ENCODE data around the gene NR2C2. TPM values are rescaled to one million over a fixed set of nuclear protein-coding genes. Genes with fewer than 3 reads are reported as not detected.
A peak's percentile ranks its signal among the peaks of the same experiment; 100 is the strongest.

Gene NR2C2
- total RNA-seq, 6 experiments from 2014 or later = 23.7 to 35.2 (median 28.6) TPM

DNA sequence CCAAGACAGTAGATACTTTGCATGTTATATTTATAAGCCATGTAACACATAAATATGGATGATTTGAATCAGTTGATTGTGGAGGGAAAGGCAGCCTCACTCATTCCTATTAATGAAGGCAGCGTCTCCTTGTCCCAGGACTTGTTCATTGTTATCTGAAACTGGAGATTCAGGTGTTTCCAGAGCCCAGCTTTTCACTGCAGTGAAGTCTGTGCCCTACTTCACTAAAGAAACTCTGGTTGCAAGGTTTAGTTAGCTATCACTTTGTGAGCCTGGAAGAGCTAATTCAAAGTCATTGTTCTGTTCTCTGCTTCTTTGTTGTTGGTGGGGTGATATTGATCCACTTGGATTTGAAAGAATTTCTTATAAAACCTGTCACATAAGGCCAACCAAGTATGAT lies 9.8 kb downstream of the NR2C2 start:
- H3K4me1 Mint-ChIP-seq (ENCODE audit: low read depth) = peaks cover 31% of the 10 kb centered on the region
- peaks cover 5% of the 10 kb centered on the region; the same call in 1 of the 2 replicates for H3K36me3 Mint-ChIP-seq (ENCODE audit: low read depth)
- H3K27me3 Mint-ChIP-seq (ENCODE audit: insufficient read depth) = no peaks in the 10 kb centered on the region; the same call in 1 of the 2 replicates
- TF ChIP-seq, protein P1, sequence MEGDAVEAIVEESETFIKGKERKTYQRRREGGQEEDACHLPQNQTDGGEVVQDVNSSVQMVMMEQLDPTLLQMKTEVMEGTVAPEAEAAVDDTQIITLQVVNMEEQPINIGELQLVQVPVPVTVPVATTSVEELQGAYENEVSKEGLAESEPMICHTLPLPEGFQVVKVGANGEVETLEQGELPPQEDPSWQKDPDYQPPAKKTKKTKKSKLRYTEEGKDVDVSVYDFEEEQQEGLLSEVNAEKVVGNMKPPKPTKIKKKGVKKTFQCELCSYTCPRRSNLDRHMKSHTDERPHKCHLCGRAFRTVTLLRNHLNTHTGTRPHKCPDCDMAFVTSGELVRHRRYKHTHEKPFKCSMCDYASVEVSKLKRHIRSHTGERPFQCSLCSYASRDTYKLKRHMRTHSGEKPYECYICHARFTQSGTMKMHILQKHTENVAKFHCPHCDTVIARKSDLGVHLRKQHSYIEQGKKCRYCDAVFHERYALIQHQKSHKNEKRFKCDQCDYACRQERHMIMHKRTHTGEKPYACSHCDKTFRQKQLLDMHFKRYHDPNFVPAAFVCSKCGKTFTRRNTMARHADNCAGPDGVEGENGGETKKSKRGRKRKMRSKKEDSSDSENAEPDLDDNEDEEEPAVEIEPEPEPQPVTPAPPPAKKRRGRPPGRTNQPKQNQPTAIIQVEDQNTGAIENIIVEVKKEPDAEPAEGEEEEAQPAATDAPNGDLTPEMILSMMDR (IDR thresholded peaks at IDR 0.05) = no peak
- H3K9me3 Mint-ChIP-seq = no peaks in the 10 kb centered on the region
- DNase-seq = no peak
- no peak overlapping the region for H3K27ac Mint-ChIP-seq
- no peak overlapping the region for H3K4me3 Mint-ChIP-seq

DNA sequence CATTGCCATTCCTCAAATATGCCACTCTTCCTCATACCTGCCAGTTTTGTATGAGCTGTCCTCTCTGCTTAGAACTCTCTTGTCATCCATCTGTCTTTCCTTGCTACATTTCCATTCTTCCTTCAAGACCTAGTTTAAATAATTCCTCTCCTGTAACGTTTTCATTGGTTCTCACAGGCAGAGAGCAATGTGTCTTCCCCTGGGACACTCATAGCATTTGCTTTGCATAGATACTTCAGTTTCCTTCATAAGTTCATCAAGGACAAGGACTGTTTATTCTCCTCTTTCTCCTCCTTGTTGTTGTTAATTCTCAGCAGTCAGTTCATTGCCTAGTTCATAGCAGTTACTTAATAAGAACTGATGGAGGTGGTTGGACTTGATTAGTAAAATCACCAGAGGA lies 10.5 kb downstream of the NR2C2 start:
- Mint-ChIP-seq H3K4me3 (no peak overlapping the region), H3K27me3 (ENCODE audit: insufficient read depth) (no peaks in the 10 kb centered on the region; the same call in 1 of the 2 replicates), H3K9me3 (no peaks in the 10 kb centered on the region), H3K36me3 (ENCODE audit: low read depth) (peaks cover 5% of the 10 kb centered on the region; the same call in 1 of the 2 replicates), H3K27ac (peak overlapping the region; percentile 8), H3K4me1 (ENCODE audit: low read depth) (peaks cover 39% of the 10 kb centered on the region)
- TF ChIP-seq, protein P1 (IDR thresholded peaks at IDR 0.05) = no peak
- DNase-seq = no peak

DNA sequence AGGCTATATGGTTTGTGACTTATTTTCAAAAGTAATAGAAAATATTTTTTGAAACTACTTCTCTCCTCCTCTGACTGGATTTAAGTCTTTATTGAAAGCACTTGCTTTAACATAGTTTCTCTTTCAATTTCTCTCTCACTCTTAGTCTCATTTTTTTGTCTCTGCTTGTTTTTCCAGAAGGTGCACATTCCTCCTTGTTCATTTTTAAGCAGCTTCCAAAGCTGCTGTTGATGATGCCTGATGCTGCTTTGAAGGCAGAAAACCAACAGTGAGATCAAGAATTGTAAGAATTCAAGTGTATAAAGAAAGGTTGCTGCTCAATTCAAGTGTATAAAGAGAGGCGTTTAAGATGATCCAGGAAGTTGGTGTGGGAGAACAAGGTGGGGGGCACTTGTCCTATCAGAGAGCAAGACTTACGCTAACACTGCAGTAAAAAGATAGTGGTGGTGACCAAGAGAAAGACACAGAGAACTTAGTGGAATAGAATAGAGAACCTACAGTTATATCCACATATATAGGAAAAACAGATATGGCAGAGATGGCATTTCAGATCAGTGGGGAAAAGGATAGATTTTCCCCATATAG lies 12.1 kb downstream of the NR2C2 start:
- peaks cover 5% of the 10 kb centered on the region; the same call in 1 of the 2 replicates for H3K36me3 Mint-ChIP-seq (ENCODE audit: low read depth)
- H3K4me3 Mint-ChIP-seq = no peak overlapping the region
- TF ChIP-seq, protein P1 (IDR thresholded peaks at IDR 0.05) = no peak
- DNase-seq = no peak
- no peaks in the 10 kb centered on the region for H3K9me3 Mint-ChIP-seq
- H3K27me3 Mint-ChIP-seq (ENCODE audit: insufficient read depth) = no peaks in the 10 kb centered on the region; the same call in 1 of the 2 replicates
- 0 out of 2 replicates have a peak overlapping the region, but pooled peaks have one; percentile 13 for H3K27ac Mint-ChIP-seq
- H3K4me1 Mint-ChIP-seq (ENCODE audit: low read depth) = peaks cover 46% of the 10 kb centered on the region

DNA sequence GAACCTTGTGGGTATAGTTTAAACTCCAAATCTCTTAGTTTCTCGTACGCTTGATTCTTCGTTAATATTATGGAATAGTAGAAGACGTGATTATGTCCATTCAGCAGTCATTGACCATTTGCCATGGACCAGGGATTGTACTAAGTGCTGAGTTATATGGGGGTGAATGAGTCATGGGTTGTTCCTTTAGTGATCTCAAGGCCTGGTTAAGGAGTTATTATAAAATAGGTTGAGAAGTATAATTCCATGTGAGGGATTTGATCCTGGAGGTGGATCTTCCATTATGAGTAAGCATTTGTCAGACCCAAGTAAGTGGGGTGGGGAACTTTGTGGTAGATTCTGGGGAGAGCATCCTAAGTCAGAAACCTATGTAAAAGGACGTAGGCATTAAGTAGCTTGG lies 15.4 kb downstream of the NR2C2 start:
- peaks cover 1% of the 10 kb centered on the region; the same call in 1 of the 2 replicates for H3K27me3 Mint-ChIP-seq (ENCODE audit: insufficient read depth)
- peak; percentile 72 for DNase-seq
- peaks cover 7% of the 10 kb centered on the region for H3K9me3 Mint-ChIP-seq
- peaks cover 22% of the 10 kb centered on the region for H3K36me3 Mint-ChIP-seq (ENCODE audit: low read depth)
- TF ChIP-seq, protein P1 (IDR thresholded peaks at IDR 0.05) = no peak
- H3K27ac Mint-ChIP-seq = peak overlapping the region; percentile 71
- H3K4me1 Mint-ChIP-seq (ENCODE audit: low read depth) = peaks cover 32% of the 10 kb centered on the region
- peak overlapping the region; percentile 19; the same call in 1 of the 2 replicates for H3K4me3 Mint-ChIP-seq

DNA sequence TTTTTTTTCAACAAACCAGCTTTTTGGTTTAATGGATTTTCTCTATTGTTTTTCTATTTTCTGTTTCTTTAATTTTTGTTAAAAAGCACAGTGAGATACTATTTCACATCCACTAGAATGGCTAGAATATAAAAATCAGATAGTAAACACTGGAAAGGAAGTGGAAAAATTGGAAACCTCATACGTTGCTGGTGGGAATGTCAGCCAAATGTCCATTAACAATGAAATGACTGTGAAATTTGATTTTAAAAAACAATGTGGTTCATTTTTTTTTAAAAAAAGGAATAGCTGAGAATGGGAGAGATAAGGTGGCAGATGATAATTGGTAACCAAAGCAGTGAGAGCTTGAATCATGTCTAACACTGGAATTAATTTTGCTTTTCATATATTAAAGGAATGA lies 19.9 kb downstream of the NR2C2 start:
- no peak for DNase-seq
- Mint-ChIP-seq H3K36me3 (ENCODE audit: low read depth) (peaks cover 23% of the 10 kb centered on the region), H3K27ac (no peak overlapping the region), H3K4me3 (no peak overlapping the region), H3K9me3 (peaks cover 7% of the 10 kb centered on the region), H3K27me3 (ENCODE audit: insufficient read depth) (peaks cover 1% of the 10 kb centered on the region; the same call in 1 of the 2 replicates), H3K4me1 (ENCODE audit: low read depth) (peaks cover 14% of the 10 kb centered on the region)
- TF ChIP-seq, protein P1 (IDR thresholded peaks at IDR 0.05) = no peak

Data from HFFc6 (cell line).